A673 (cell line): ENCODE results near the gene PROKR2. TPM values are rescaled to one million over a fixed set of nuclear protein-coding genes. Genes with fewer than 3 reads are reported as not detected.

Experiments used
- BruUV-seq: library from RNA; stranded (reverse); fragments of 400-500 nt; replicated peaks from 2 replicates; lab custom pipeline; 2021; lab: Mats Ljungman, UMichigan
- CTCF ChIA-PET: fragments of 300-600 bp; sonication (Branson Sonifier 250); formaldehyde crosslinking; loops from one replicate; lab custom pipeline; 2022; ENCODE audit warnings: antibody characterized with exemption; lab: Charles Lee
- POLR2A ChIA-PET: fragments of 300-600 bp; sonication (Branson Sonifier 250); formaldehyde crosslinking; loops from one replicate; lab custom pipeline; 2022; ENCODE audit warnings: antibody characterized with exemption; ENCODE audit not compliant: low non-redundant PET; lab: Charles Lee
- DNase-seq: peaks from one replicate; pipeline ENCODE4 v3.0.0-alpha.2; 2015; ENCODE audit warnings: low spot score
- H3K27ac ChIP-seq: fragments of 200-600 bp; sonication (generic); 2 replicates; pipeline ENCODE4 v1.5.1; 2016; ENCODE audit warnings: mixed run types, low read depth, mild to moderate bottlenecking, mixed read lengths, antibody characterized with exemption, low read length; ENCODE audit not compliant: poor library complexity, severe bottlenecking
- H3K27me3 ChIP-seq: fragments of 200-600 bp; sonication (generic); replicated peaks from 2 replicates; pipeline ENCODE4 v1.6.1; 2017; ENCODE audit warnings: mixed run types, low read depth, mild to moderate bottlenecking, mixed read lengths, antibody characterized with exemption, low read length; ENCODE audit not compliant: insufficient read depth, poor library complexity
- H3K36me3 ChIP-seq: fragments of 200-600 bp; sonication (generic); 2 replicates; pipeline ENCODE4 v1.6.1; 2016; ENCODE audit warnings: mixed run types, mild to moderate bottlenecking, mixed read lengths, antibody characterized with exemption, low read length; ENCODE audit not compliant: insufficient read depth, poor library complexity, severe bottlenecking
- H3K4me1 ChIP-seq: fragments of 200-600 bp; sonication (generic); 2 replicates; pipeline ENCODE4 v1.6.1; 2017; ENCODE audit warnings: mixed run types, mild to moderate bottlenecking, mixed read lengths, antibody characterized with exemption, low read length; ENCODE audit not compliant: insufficient read depth, poor library complexity, severe bottlenecking
- H3K4me3 ChIP-seq: fragments of 200-600 bp; sonication (generic); 2 replicates; pipeline ENCODE4 v1.5.1; 2016; ENCODE audit warnings: low read depth, mixed run types, mild to moderate bottlenecking, mixed read lengths, low read length; ENCODE audit not compliant: poor library complexity, severe bottlenecking
- H3K9me3 ChIP-seq: fragments of 200-600 bp; sonication (generic); 2 replicates; pipeline ENCODE4 v1.6.1; 2016; ENCODE audit warnings: mixed run types, low read depth, mild to moderate bottlenecking, mixed read lengths, antibody characterized with exemption, low read length; ENCODE audit not compliant: poor library complexity, severe bottlenecking
- EZH2 ChIP-seq: fragments of 200-600 bp; sonication (generic); IDR thresholded peaks from 2 replicates; pipeline ENCODE4 v1.6.1; 2017; ENCODE audit warnings: borderline replicate concordance, low read depth, mild to moderate bottlenecking, mixed read lengths, antibody characterized with exemption, low read length; ENCODE audit not compliant: poor library complexity, severe bottlenecking
- intact Hi-C: fragments of 100-400 bp; cut with micrococcal nuclease; formaldehyde crosslinking; loops from one replicate; pipeline ENCODE4 v1.10.0; 2022; ENCODE audit not compliant: unreplicated experiment
- total RNA-seq: library from RNA; stranded (reverse); gene quantifications from 2 replicates; pipeline ENCODE4 v1.2.3, GENCODE V29; 2021
- TF ChIP-seq, protein P1 (sequence below): fragments of 300-800, 200-600 bp; sonication (generic); conservative IDR thresholded peaks from 2 replicates; pipeline ENCODE4 v1.5.1; 2017; ENCODE audit warnings: low read depth, mild to moderate bottlenecking, antibody characterized with exemption, low read length, moderate library complexity, mixed read lengths

The PROKR2 gene
- total RNA-seq, 1 experiment from 2014 or later = not detected

DNA sequence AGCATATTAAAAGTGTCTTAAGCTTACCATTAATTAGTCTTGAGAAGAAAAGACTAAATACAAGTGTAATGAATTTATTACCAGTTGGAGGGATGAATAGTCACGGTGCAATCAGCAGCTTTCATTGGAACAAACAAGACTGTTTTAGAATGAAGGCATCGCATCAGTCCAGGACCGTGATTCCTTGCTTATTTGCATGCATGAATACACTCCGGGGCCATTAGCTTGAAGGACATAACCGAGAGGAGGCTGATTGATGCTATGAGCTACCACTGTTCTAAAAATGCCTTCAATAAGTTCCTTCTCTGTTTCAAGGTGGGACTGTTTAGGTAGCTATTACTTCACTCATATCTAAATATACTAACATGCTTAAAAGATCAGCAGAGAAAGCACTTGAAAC, 17.9 kb downstream of the PROKR2 start:
- intact Hi-C loops = no loop called here
- POLR2A ChIA-PET = no interaction called here

DNA sequence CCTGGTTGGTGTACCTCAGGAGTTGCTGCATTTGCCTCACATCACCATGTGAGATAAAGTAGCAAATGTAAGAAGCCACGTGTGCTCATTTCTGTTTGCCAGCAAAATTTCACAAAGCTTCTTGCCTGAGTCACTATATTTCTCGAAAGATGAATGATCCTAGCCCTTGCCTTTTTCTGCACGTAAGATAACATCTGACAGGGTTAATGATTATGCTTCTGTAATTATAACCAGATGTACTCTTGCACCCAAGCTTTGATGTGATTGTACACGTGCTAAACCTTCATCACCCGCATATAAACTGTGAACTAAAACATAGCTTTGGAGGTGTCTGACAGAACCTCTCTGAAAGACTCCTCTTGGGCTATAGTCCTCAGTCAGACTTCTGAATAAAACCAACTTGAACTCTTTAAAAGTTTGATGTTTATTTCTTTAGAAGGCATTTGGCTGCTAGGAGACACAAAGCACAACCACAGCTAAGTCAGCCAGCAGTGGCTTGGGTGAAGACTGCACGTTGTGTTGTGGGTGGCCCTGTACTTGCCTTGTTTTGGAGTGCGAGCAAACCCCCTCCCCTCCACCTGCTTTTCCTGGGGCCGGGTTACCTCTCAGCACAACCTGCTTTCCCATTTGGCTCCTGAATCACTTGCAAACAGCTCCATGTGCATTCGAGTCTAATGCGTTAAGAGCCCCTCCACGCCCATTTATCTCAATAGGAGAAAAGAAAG, 19.3 kb downstream of the PROKR2 start:
- no peak for DNase-seq
- Histone ChIP-seq H3K9me3 (no peaks in the 10 kb centered on the region), H3K36me3 (no peaks in the 10 kb centered on the region), H3K4me3 (no peak overlapping the region), H3K4me1 (no peaks in the 10 kb centered on the region), H3K27me3 (peaks cover 86% of the 10 kb centered on the region), H3K27ac (no peak overlapping the region)
- intact Hi-C loops = no loop called here
- POLR2A ChIA-PET = interaction anchor here (0.7 kb wide), 1 partner anchor 26 kb away, joined by 5 read pairs; no protein-coding TSS in a partner anchor
- CTCF ChIA-PET = no interaction called here
- TF ChIP-seq, protein P1, sequence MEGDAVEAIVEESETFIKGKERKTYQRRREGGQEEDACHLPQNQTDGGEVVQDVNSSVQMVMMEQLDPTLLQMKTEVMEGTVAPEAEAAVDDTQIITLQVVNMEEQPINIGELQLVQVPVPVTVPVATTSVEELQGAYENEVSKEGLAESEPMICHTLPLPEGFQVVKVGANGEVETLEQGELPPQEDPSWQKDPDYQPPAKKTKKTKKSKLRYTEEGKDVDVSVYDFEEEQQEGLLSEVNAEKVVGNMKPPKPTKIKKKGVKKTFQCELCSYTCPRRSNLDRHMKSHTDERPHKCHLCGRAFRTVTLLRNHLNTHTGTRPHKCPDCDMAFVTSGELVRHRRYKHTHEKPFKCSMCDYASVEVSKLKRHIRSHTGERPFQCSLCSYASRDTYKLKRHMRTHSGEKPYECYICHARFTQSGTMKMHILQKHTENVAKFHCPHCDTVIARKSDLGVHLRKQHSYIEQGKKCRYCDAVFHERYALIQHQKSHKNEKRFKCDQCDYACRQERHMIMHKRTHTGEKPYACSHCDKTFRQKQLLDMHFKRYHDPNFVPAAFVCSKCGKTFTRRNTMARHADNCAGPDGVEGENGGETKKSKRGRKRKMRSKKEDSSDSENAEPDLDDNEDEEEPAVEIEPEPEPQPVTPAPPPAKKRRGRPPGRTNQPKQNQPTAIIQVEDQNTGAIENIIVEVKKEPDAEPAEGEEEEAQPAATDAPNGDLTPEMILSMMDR = no peak
- no peak for TF ChIP-seq EZH2
- no TSS peak for BruUV-seq

More for the DNA sequence above, 17.9 kb downstream of the PROKR2 start:
- no peak for DNase-seq
- Histone ChIP-seq H3K4me1 (no peaks in the 10 kb centered on the region), H3K27ac (no peak overlapping the region), H3K27me3 (peaks cover 85% of the 10 kb centered on the region), H3K9me3 (no peaks in the 10 kb centered on the region), H3K4me3 (no peak overlapping the region), H3K36me3 (no peaks in the 10 kb centered on the region)
- TF ChIP-seq, protein P1 = no peak
- TF ChIP-seq EZH2 = no peak
- BruUV-seq = no TSS peak
- CTCF ChIA-PET = no interaction called here

DNA sequence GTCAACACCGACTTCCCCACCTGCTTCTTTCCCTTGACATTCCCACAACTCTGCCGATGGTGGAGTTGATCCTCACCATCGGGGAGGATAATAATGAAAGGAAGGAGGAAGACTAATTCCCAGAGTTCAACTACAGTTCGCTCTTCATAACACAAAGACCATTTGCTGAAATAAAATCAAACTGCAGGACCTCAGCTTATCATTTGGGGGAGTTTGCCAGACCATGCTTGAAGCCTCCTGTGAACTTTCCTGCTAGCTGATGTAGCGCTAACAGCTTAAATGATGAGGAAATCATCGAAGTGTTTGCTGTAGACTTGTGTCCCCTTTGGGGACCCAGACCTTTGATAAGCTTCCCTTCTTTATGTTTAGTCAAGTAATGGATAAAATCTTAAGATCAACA, 26.2 kb downstream of the PROKR2 start:
- BruUV-seq = no TSS peak
- no peaks in the 10 kb centered on the region for H3K4me1 ChIP-seq
- H3K27ac ChIP-seq = no peak overlapping the region
- no peaks in the 10 kb centered on the region for H3K36me3 ChIP-seq
- H3K27me3 ChIP-seq = peaks cover 58% of the 10 kb centered on the region
- ChIA-PET POLR2A (no interaction called here), CTCF (no interaction called here)
- H3K9me3 ChIP-seq = no peaks in the 10 kb centered on the region
- TF ChIP-seq, protein P1 = no peak
- no peak overlapping the region for H3K4me3 ChIP-seq
- DNase-seq = no peak
- intact Hi-C loops = no loop called here
